ENCODE data around the gene FAM162B.
"Not testable (repeated sequence)": the region's sequence is repeated elsewhere in the genome, so short reads cannot be mapped to it uniquely, and the experiment has no call there.

GRCh38 chr6:116703888-116704287 is 61.6 kb downstream of the FAM162B start:
- TF ChIP-seq, protein P1, sequence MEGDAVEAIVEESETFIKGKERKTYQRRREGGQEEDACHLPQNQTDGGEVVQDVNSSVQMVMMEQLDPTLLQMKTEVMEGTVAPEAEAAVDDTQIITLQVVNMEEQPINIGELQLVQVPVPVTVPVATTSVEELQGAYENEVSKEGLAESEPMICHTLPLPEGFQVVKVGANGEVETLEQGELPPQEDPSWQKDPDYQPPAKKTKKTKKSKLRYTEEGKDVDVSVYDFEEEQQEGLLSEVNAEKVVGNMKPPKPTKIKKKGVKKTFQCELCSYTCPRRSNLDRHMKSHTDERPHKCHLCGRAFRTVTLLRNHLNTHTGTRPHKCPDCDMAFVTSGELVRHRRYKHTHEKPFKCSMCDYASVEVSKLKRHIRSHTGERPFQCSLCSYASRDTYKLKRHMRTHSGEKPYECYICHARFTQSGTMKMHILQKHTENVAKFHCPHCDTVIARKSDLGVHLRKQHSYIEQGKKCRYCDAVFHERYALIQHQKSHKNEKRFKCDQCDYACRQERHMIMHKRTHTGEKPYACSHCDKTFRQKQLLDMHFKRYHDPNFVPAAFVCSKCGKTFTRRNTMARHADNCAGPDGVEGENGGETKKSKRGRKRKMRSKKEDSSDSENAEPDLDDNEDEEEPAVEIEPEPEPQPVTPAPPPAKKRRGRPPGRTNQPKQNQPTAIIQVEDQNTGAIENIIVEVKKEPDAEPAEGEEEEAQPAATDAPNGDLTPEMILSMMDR (conservative IDR thresholded peaks at IDR 0.05; ENCODE audit: low read length), result not testable (repeated sequence)
- not testable (repeated sequence) for TF ChIP-seq EZH2phosphoT487 (IDR thresholded peaks at IDR 0.05; ENCODE audit: borderline replicate concordance, low read depth, low read length)

Measured in OCI-LY7 (cell line).